ENCODE results near the gene ATF6.
"Not testable (repeated sequence)": the region's sequence is repeated elsewhere in the genome, so short reads cannot be mapped to it uniquely, and the experiment has no call there.

Gene ATF6

DNA sequence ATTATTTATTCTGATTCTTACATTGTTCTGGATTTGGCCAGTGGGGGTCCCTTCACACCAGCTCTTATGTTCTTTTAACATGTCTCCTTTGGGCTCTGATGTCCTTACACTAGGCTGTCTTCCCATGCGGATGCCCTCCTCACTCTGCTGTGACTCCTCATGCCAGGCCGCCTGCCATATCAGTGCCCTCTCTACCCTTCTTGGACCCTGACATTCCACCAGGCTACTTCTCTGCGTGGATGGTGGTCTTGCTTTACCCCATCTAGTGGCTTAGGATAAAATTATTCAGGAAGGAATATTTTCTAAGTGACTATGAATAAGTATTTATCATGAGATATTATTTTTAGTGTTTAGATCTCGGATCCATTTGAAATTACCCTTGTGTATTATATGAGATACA is 21.2 kb downstream of the ATF6 start:
- no peak overlapping the region for H3K27ac ChIP-seq (ENCODE audit: low read depth, low read length)
- WGBS = 77% methylated on average over 3 of the region's 4 CpGs
- H3K27me3 ChIP-seq (ENCODE audit: insufficient read depth, low read length) = no peaks in the 10 kb centered on the region
- peaks cover 27% of the 10 kb centered on the region for H3K36me3 ChIP-seq (ENCODE audit: insufficient read depth, low read length)
- H3K9ac ChIP-seq (ENCODE audit: low read depth, low read length) = no peak overlapping the region
- no peak overlapping the region for H3K4me3 ChIP-seq (ENCODE audit: low read length)
- H3K9me3 ChIP-seq (ENCODE audit: insufficient read depth, low read depth, low read length) = no peaks in the 10 kb centered on the region
- no peaks in the 10 kb centered on the region for H3K4me1 ChIP-seq (ENCODE audit: insufficient read depth, low read length)

DNA sequence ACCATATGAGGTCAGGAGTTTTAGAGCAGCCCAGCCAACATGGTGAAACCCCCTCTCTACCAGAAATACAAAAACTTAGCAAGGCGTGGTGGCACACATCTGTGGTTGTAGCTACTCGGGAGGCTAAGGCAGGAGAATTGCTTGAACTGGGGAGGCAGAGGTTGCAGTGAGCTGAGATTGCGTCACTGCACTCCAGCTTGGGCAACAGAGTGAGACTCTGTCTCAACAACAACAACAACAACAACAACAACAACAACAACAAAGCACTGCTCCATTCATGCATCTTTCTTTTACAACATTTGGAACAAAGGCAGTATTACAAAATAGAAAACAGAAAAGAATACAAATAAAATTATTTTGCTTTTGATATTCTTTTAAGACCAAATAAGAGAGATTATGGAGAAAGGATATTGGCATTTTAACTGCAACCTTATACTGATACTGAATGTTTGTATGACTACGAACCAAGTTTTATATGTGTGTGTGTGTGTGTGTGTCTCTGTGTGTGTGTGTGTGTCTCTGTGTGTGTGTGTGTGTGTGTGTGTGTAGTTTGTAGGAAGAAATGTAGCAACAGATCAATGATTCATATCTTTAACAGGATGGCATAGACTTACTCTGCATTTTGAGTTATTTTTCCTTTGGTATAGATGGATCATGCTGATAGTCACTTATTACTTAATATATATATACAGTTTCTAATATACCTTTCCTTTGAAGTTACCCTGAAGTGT is 24.6 kb downstream of the ATF6 start:
- 93% methylated on average over 4 of the region's 4 CpGs for WGBS

DNA sequence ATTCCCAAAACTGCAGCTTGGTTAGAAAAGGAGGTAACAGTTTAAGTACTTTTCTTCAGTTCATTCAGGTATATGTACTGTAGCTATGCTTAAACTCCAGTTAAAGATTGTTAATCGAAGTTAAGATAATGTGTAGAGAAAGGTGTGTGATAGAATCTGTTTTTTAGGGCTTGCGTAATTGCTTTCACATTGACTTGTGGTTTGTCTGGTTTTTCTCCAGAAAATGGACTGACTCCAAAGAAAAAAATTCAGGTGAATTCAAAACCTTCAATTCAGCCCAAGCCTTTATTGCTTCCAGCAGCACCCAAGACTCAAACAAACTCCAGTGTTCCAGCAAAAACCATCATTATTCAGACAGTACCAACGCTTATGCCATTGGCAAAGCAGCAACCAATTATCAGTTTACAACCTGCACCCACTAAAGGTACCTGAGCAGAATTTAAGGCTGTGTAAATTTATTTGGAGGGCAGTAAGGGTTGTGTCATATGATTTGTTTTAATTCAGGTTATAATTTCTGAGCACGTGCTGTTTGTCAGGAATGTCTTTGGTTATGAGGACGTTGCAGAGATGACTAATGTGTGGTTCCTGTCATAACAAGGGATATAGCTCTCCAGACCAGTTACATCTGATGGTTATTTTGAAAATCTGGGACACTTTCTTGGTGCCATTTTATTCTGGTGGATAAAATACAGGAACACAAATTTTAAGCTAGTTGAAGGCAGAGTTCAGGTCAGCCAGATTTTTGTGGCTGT is 26.0 kb downstream of the ATF6 start:
- Histone ChIP-seq H3K9me3 (ENCODE audit: insufficient read depth, low read depth, low read length) (no peaks in the 10 kb centered on the region), H3K9ac (ENCODE audit: low read depth, low read length) (no peak overlapping the region), H3K27ac (ENCODE audit: low read depth, low read length) (no peak overlapping the region), H3K27me3 (ENCODE audit: insufficient read depth, low read length) (no peaks in the 10 kb centered on the region), H3K36me3 (ENCODE audit: insufficient read depth, low read length) (peaks cover 38% of the 10 kb centered on the region), H3K4me1 (ENCODE audit: insufficient read depth, low read length) (no peaks in the 10 kb centered on the region), H3K4me3 (ENCODE audit: low read length) (no peak overlapping the region)
- 95% methylated on average over 5 of the region's 5 CpGs for WGBS

More for the DNA sequence above, 24.6 kb downstream of the ATF6 start:
- H3K9me3 ChIP-seq (ENCODE audit: insufficient read depth, low read depth, low read length) = no peaks in the 10 kb centered on the region
- H3K9ac ChIP-seq (ENCODE audit: low read depth, low read length) = no peak overlapping the region
- no peak overlapping the region for H3K4me3 ChIP-seq (ENCODE audit: low read length)
- H3K4me1 ChIP-seq (ENCODE audit: insufficient read depth, low read length) = no peaks in the 10 kb centered on the region
- no peaks in the 10 kb centered on the region for H3K27me3 ChIP-seq (ENCODE audit: insufficient read depth, low read length)
- H3K27ac ChIP-seq (ENCODE audit: low read depth, low read length) = no peak overlapping the region
- H3K36me3 ChIP-seq (ENCODE audit: insufficient read depth, low read length) = peaks cover 33% of the 10 kb centered on the region

DNA sequence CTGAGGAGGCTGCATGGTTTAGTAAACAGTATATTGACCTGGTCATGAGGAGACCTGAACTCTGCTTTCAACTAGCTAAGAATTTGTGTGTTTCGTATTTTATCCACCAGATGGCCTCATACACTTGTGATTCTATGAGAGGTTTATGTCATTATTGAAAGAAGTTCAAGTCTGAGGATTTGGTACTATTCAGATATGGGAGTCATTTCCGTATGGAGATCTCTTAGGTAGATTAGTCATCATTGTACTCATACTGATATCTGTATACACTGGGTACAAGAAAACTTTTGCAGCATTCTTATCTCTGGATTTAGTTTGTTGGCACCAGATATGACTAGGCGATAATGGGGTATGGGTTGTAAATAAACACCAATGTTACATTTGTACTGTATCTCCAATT is 26.6 kb downstream of the ATF6 start:
- WGBS = 59% methylated on average over 3 of the region's 3 CpGs

DNA sequence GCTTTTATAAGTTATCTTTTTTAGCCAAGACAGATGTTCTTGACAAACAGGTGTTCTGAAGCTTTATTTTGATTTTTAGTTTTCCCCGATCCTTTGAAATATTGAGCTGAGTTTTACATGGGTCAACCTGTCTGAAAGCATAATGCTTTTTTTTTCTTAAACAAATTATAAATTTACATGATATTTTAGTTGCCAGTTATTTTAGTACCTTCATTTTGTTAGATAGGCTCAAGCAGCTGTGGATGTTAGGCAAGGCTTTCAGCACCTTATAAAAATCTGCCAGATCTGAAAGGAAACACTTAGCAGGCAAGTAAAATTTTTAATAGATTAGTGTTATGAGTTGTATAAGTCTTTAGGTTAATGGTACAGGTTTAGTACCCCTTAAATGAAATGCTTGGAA is 33.7 kb downstream of the ATF6 start:
- Histone ChIP-seq H3K27me3 (ENCODE audit: insufficient read depth, low read length) (no peaks in the 10 kb centered on the region), H3K27ac (ENCODE audit: low read depth, low read length) (no peak overlapping the region), H3K4me3 (ENCODE audit: low read length) (no peak overlapping the region), H3K9ac (ENCODE audit: low read depth, low read length) (no peak overlapping the region), H3K9me3 (ENCODE audit: insufficient read depth, low read depth, low read length) (no peaks in the 10 kb centered on the region), H3K4me1 (ENCODE audit: insufficient read depth, low read length) (0 out of 2 replicates have a peak, but pooled peaks cover 4% of the 10 kb centered on the region), H3K36me3 (ENCODE audit: insufficient read depth, low read length) (peaks cover 13% of the 10 kb centered on the region; the same call in 1 of the 2 replicates)
- 89% methylated on average over 1 of the region's 1 CpG for WGBS

More for the DNA sequence above, 26.6 kb downstream of the ATF6 start:
- no peaks in the 10 kb centered on the region for H3K9me3 ChIP-seq (ENCODE audit: insufficient read depth, low read depth, low read length)
- H3K4me3 ChIP-seq (ENCODE audit: low read length) = no peak overlapping the region
- no peak overlapping the region for H3K27ac ChIP-seq (ENCODE audit: low read depth, low read length)
- no peaks in the 10 kb centered on the region for H3K4me1 ChIP-seq (ENCODE audit: insufficient read depth, low read length)
- peaks cover 34% of the 10 kb centered on the region for H3K36me3 ChIP-seq (ENCODE audit: insufficient read depth, low read length)
- no peak overlapping the region for H3K9ac ChIP-seq (ENCODE audit: low read depth, low read length)
- no peaks in the 10 kb centered on the region for H3K27me3 ChIP-seq (ENCODE audit: insufficient read depth, low read length)

DNA sequence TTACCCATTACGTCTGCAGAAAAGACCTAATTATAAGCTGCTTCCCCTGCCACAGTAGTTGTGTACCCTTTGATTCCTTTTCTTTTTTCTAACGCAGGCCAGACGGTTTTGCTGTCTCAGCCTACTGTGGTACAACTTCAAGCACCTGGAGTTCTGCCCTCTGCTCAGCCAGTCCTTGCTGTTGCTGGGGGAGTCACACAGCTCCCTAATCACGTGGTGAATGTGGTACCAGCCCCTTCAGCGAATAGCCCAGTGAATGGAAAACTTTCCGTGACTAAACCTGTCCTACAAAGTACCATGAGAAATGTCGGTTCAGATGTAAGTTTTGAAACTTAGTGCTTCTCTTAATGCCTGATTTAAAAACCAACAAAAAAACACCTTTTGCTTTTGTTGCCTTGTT is 35.8 kb downstream of the ATF6 start:
- Histone ChIP-seq H3K27ac (ENCODE audit: low read depth, low read length) (no peak overlapping the region), H3K36me3 (ENCODE audit: insufficient read depth, low read length) (peaks cover 1% of the 10 kb centered on the region; the same call in 1 of the 2 replicates), H3K4me1 (ENCODE audit: insufficient read depth, low read length) (0 out of 2 replicates have a peak, but pooled peaks cover 4% of the 10 kb centered on the region), H3K4me3 (ENCODE audit: low read length) (no peak overlapping the region), H3K27me3 (ENCODE audit: insufficient read depth, low read length) (no peaks in the 10 kb centered on the region), H3K9ac (ENCODE audit: low read depth, low read length) (no peak overlapping the region), H3K9me3 (ENCODE audit: insufficient read depth, low read depth, low read length) (no peaks in the 10 kb centered on the region)
- WGBS = 87% methylated on average over 7 of the region's 7 CpGs

DNA sequence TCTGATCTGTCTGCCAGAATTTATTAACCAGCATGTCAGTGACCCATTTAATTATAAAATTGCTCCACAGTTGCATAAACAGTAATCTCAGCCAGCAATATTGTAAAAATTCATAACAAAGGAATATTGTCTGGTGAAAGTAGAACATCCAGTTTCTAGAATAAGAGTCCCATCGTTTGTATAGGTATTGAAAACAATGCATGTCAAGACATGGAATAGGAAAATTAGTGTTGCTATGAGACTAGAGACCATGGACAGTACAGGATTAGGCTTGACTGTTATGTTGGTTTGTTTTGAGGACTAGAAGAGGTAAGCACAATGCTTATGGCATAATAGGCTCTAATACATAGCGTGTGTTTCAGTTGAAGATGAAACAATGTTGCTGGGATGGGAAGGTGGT is 37.1 kb downstream of the ATF6 start:
- H3K27me3 ChIP-seq (ENCODE audit: insufficient read depth, low read length) = no peaks in the 10 kb centered on the region
- H3K4me3 ChIP-seq (ENCODE audit: low read length) = no peak overlapping the region
- no peak overlapping the region for H3K9ac ChIP-seq (ENCODE audit: low read depth, low read length)
- 90% methylated on average over 2 of the region's 2 CpGs for WGBS
- H3K9me3 ChIP-seq (ENCODE audit: insufficient read depth, low read depth, low read length) = no peaks in the 10 kb centered on the region
- no peak overlapping the region for H3K27ac ChIP-seq (ENCODE audit: low read depth, low read length)
- H3K4me1 ChIP-seq (ENCODE audit: insufficient read depth, low read length) = 0 out of 2 replicates have a peak, but pooled peaks cover 4% of the 10 kb centered on the region
- H3K36me3 ChIP-seq (ENCODE audit: insufficient read depth, low read length) = no peaks in the 10 kb centered on the region

DNA sequence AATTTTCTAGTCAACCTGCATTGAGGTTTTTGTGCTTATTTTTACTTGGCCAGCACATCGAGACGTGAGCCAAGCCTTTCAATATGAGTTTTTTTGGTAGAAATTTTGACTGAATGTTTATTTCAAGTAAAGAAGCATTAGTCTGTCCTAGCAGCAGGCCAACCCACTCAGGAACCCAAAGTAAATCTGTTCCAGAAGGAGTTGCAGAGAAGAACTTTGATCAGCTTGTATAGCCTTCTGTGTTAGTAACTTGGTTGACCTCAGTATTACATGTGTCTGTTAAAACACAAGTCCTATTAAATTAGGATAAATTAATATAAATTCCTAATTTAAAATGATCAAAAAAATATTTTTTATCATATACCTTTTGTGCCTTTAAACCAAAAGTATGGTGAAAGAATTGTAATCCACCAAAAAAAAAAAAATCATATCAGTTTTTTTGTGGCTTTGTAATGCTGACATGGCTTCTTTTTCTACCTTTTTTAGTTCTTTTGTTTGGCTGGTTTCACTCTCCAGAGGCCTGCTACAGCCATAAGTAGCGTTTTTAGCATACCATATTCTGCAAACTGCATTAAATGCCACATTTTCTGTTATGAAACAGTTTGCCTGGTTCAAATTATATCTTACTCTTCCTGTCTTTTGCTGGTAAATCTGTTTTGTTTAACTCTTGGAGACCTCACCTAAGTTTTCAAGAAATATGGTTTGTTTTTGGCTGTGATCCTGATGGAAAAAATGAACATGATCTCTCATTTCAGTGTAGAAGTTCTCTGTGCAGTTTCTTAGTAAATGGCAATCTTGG is 39.5 kb downstream of the ATF6 start:
- Histone ChIP-seq H3K9ac (ENCODE audit: low read depth, low read length) (no peak overlapping the region), H3K27ac (ENCODE audit: low read depth, low read length) (no peak overlapping the region)

DNA sequence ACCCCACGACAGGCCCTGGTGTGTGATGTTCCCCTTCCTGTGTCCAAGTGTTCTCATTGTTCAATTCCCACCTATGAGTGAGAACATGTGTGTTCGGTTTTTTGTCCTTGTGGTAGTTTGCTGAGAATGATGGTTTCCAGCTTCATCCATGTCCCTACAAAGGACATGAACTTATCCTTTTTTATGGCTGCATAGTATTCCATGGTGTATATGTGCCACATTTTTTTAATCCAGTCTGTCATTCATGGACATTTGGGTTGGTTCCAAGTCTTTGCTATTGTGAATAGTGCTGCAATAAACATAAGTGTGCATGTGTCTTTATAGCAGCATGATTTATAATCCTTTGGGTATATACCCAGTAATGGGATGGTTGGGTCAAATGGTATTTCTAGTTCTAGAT is 43.1 kb downstream of the ATF6 start:
- not testable (repeated sequence) for H3K27ac ChIP-seq (ENCODE audit: low read depth, low read length); H3K4me3 ChIP-seq (ENCODE audit: low read length); H3K27me3 ChIP-seq (ENCODE audit: insufficient read depth, low read length); H3K4me1 ChIP-seq (ENCODE audit: insufficient read depth, low read length); H3K9ac ChIP-seq (ENCODE audit: low read depth, low read length); H3K36me3 ChIP-seq (ENCODE audit: insufficient read depth, low read length)
- peaks cover 11% of the 10 kb centered on the region; the same call in 1 of the 2 replicates for H3K9me3 ChIP-seq (ENCODE audit: insufficient read depth, low read depth, low read length)
- no CpG with 5 or more reads among the region's 2 CpGs for WGBS

More for the DNA sequence above, 39.5 kb downstream of the ATF6 start:
- Histone ChIP-seq H3K27me3 (ENCODE audit: insufficient read depth, low read length) (no peaks in the 10 kb centered on the region), H3K9me3 (ENCODE audit: insufficient read depth, low read depth, low read length) (peaks cover 8% of the 10 kb centered on the region; the same call in 1 of the 2 replicates), H3K4me3 (ENCODE audit: low read length) (no peak overlapping the region), H3K4me1 (ENCODE audit: insufficient read depth, low read length) (0 out of 2 replicates have a peak, but pooled peaks cover 4% of the 10 kb centered on the region), H3K36me3 (ENCODE audit: insufficient read depth, low read length) (peaks cover 2% of the 10 kb centered on the region; the same call in 1 of the 2 replicates)
- 90% methylated on average over 3 of the region's 3 CpGs for WGBS

DNA sequence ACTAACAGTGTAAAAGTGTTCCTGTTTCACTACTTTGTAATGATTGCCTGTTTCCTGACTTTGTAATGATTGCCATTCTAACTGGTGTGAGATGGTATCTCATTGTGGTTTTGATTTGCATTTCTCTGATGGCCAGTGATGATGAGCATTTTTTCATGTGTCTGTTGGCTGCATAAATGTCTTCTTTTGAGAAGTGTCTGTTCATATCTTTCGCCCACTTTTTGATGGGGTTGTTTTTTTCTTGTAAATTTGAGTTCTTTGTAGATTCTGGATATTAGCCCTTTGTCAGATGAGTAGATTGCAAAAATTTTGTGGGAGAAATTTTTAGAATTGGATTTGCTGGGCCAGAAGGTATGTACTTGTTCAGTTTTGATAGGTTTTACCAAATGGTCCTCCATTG is 43.5 kb downstream of the ATF6 start:
- not testable (repeated sequence) for H3K27me3 ChIP-seq (ENCODE audit: insufficient read depth, low read length); H3K36me3 ChIP-seq (ENCODE audit: insufficient read depth, low read length); H3K9ac ChIP-seq (ENCODE audit: low read depth, low read length); H3K4me1 ChIP-seq (ENCODE audit: insufficient read depth, low read length); H3K27ac ChIP-seq (ENCODE audit: low read depth, low read length); H3K4me3 ChIP-seq (ENCODE audit: low read length)
- H3K9me3 ChIP-seq (ENCODE audit: insufficient read depth, low read depth, low read length) = peaks cover 11% of the 10 kb centered on the region; the same call in 1 of the 2 replicates
- 100% methylated on average over 1 of the region's 1 CpG for WGBS

DNA sequence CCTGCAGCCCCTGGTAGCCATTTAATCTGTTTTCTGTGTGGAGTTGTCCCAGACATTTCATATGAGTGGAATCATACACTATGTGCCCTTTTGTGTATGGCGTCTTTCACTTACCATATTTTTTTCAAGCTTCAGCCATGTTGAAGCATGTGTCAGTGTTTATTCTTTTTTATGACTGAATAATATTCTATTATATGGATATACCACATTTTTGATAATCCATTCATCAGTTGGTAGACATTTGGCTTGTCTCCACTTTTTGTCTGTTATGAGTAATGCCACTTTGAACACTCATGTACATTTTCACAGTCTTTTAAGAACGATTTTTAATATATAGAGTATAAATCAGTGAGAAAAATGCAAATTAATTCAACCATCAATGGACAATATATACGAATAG is 44.7 kb downstream of the ATF6 start:
- Histone ChIP-seq H3K27me3 (ENCODE audit: insufficient read depth, low read length) (no peaks in the 10 kb centered on the region), H3K4me1 (ENCODE audit: insufficient read depth, low read length) (no peaks in the 10 kb centered on the region), H3K9me3 (ENCODE audit: insufficient read depth, low read depth, low read length) (peaks cover 11% of the 10 kb centered on the region; the same call in 1 of the 2 replicates), H3K9ac (ENCODE audit: low read depth, low read length) (no peak overlapping the region), H3K27ac (ENCODE audit: low read depth, low read length) (no peak overlapping the region), H3K4me3 (ENCODE audit: low read length) (no peak overlapping the region), H3K36me3 (ENCODE audit: insufficient read depth, low read length) (peaks cover 8% of the 10 kb centered on the region; the same call in 1 of the 2 replicates)
- WGBS = no CpG with 5 or more reads among the region's 3 CpGs
